ENCODE data around the gene AAMP. TPM values are rescaled to one million over a fixed set of nuclear protein-coding genes. Genes with fewer than 3 reads are reported as not detected.

AAMP gene
- total RNA-seq, 2 donors from 2014 or later = 43.3 to 45.0 TPM

DNA sequence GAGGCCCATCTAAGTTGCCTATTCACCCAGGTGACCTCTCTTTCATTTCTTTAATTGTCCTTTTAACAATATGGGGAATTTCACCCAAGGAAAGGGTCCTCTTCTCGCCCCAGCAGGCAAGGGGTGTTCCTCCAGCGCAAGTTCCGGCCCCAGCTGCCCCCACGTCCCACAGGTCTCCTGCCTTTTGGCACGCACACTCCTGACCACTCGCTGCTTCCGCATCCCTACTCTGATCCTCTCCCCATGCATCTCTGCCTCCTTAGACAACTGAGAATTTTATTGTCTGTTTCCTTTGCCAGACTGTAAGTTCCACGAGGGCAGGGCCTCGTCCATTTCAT, 53.6 kb downstream of the AAMP start:
- no peak for DNase-seq (ENCODE audit: low spot score)
- intact Hi-C loops (cut with DNase I) = no loop called here

Small RNA genes within 50 kb of the gene (microRNA-seq; reads per million reads assigned to microRNA genes)
- 1.8 to 3.9 reads per million in 2 donors for gene MIR6513 (ENCODE audit: borderline microRNAs expressed in 2 of 2)

Other genes with a start within 250 kb of the AAMP start
- under 1 TPM in 1 of 2 donors, not detected in 1; 0.14 TPM for gene RUFY4, start 200.9 kb downstream of the AAMP start, total RNA-seq
- gene CXCR2, start 144.1 kb downstream of the AAMP start, total RNA-seq = 1 to 10 TPM; 2.0 to 2.5 TPM
- gene CXCR1, start 103.2 kb downstream of the AAMP start, total RNA-seq = 1 to 10 TPM; 1.1 to 2.5 TPM
- gene ARPC2, start 52.9 kb downstream of the AAMP start, total RNA-seq = 100 to 1,000 TPM; 258 to 291 TPM
- gene GPBAR1, start 9.1 kb downstream of the AAMP start, total RNA-seq = 1 to 10 TPM; 1.2 to 4.2 TPM
- gene PNKD, start 382 bp upstream of the AAMP start, total RNA-seq = 10 to 100 TPM; 29.8 to 45.3 TPM
- 100 to 1,000 TPM; 191 to 195 TPM for gene TMBIM1, start 22.4 kb upstream of the AAMP start, total RNA-seq
- gene CATIP, start 86.7 kb upstream of the AAMP start, total RNA-seq = not detected
- 10 to 100 TPM; 28.8 to 77.1 TPM for gene SLC11A1, start 112.1 kb upstream of the AAMP start, total RNA-seq
- 100 to 1,000 TPM; 112 to 142 TPM for gene CTDSP1, start 129.7 kb upstream of the AAMP start, total RNA-seq
- not detected for gene VIL1, start 149.0 kb upstream of the AAMP start, total RNA-seq